GM21825 (cell line): ENCODE measurements around the gene FXYD3.
"Not testable (repeated sequence)": the region's sequence is repeated elsewhere in the genome, so short reads cannot be mapped to it uniquely, and the experiment has no call there.

Experiments
- ATAC-seq: cut with Tn5 transposase; IDR thresholded peaks from one replicate; pipeline ENCODE4 v1.9.1; 2021; ENCODE audit warnings: mild to moderate bottlenecking, moderate library complexity; ENCODE audit not compliant: unreplicated experiment

FXYD3 gene

DNA sequence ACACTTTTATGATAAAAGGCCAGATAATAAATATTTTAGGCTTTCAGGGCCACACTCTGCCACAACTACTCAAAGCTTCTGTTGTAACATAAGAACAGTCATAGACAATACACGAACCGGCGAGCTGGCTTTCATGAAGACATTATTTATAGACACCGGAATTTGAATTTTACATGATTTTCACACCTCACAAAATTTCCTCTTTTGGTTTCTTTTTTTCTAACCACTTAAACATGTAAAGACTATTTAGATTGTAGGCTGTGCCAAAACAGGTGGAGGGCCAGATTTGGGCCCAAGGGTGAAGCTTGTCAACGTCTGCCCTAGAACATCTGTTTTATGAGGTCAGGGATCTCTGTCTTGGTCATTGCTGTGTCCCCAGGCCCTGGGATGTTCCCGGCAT is 29.7 kb upstream of the FXYD3 start:
- no peak for ATAC-seq

- ATAC-seq = no peak
These were observed 29.2 kb upstream of the FXYD3 start for GRCh38 chr19:35086455-35086854.

DNA sequence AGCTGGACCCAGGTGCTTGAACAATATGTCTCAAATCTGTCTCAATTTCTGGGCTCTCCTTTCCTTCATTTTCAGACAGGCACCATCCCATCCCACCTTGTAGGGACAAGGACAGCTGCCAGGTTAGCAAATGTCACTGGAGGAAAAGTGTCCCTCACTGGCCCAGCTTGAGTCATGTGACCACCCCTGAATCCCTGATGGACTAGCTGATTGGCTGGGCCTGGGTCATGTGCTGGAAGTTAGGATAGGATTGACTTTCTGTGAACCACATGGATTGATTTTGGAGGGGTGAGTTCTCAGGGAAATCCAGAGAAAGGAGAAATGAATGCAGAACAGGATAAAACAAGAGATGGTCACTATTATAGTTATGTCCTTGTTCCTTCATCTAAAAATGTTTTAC is 28.2 kb upstream of the FXYD3 start:
- ATAC-seq = no peak

GRCh38 chr19:35088131-35088913 is 27.3 kb upstream of the FXYD3 start:
- ATAC-seq = no peak

- no peak for ATAC-seq
These were observed 26.1 kb upstream of the FXYD3 start for GRCh38 chr19:35089554-35089953.

GRCh38 chr19:35090160-35090505 is 25.5 kb upstream of the FXYD3 start:
- no peak for ATAC-seq

GRCh38 chr19:35090506-35091214 is 25.0 kb upstream of the FXYD3 start:
- ATAC-seq = no peak

DNA sequence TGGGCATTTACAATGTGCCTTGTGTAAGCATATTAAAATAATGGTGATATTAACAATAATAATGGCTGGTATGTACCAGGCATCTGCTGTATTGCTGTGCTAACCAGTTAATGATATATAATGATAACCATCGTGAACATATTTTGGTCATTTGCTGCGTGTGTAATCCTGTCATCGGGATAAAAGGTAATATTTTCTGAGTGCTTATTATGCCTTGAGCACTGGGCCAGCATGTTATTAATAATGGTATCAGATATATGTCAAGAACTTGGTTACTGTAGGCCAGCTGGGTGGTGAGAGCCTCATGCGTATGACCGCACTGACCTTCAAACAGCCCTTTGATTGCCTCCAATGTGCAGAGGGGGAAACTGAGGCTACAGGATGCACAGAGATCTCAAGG is 22.2 kb upstream of the FXYD3 start:
- ATAC-seq = no peak

DNA sequence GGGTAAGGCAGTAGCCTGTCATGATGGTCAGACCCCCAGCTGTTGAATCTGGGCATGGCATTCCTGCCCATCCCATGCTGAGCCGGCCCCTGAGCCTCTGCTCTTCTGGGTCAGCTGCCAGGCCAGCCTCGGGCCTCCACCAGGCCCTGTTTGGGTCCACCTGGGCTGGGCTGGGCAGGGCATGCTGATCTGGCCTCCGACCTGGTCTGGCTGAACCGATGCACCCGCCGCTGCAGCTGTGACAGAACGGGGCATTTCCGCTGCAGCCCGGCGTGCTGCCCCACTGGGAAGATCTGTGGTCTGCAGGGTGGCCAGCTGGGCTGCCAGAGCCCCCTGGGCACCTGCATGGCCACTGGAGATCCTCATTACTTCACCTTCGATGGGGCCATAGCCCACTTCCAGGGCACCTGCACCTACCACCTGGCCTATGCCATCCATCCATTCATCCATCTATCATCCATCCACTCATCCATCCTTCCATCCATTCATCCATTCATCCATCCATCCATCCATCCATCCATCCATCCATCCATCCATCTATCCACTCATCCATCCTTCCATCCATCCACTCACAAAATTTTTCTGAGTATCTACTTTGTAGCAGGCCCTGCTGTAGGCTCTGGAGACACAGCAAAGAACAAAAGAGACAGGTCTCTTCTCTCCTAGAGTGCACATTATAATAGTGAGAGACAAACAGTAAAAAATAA is 21.5 kb upstream of the FXYD3 start:
- ATAC-seq = no peak

DNA sequence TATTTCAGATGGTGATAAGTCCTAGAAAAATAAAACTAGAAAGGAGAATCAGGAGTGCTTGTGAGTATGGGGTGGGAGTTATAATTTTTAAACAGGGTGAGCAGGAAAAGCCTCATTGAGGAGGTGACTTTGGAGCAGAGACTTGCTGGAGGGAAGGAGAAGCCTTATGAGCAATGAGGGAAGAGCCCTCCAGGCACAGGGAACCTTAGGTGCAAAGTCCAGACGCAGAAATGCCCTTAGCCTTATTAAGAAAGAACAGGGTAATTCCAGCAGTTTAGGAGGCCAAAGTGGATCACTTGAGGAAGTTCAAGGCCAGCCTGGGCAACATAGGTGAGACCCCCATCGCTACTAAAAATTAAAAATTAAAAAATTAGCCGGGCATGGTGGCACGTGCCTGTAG is 21.0 kb upstream of the FXYD3 start:
- no peak for ATAC-seq

- ATAC-seq = no peak
These were observed 19.8 kb upstream of the FXYD3 start for GRCh38 chr19:35095667-35096368.

GRCh38 chr19:35098413-35099049 is 17.1 kb upstream of the FXYD3 start:
- ATAC-seq = no peak

DNA sequence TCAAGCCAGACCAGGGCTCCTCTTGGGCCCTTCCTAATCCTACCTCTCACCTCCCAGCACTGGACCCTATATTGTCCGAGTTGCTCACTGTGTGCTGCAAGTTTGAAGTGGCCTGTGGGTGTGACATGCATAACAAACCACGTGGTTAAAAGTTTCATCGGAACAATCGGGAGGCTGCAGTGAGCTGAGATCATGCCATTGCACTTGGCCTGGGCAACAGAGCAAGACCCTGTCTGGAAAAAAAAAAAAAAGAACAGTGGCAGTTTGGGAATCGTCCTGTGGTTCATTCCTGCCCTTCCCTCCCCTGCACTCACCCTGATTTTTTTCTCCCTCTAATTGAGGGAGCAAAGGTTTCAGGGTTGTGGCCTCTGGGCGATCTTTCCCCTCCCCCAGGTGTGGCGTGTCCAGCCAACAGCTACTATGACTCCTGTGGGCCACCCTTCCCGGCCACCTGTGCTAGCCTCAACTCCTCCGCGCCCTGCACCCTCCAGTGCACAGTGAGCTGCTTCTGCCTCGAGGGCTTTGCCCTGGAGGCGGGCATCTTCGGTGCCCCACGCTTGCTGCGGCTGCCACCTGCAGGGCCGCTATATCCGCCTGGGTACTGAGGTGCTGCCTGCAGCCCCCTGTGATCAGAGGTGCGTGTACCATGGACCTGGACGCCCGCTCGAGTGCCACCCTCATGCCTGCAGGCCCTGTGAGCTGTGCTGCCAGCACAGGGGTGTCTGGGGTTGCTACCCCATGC is 16.3 kb upstream of the FXYD3 start:
- ATAC-seq = no peak

DNA sequence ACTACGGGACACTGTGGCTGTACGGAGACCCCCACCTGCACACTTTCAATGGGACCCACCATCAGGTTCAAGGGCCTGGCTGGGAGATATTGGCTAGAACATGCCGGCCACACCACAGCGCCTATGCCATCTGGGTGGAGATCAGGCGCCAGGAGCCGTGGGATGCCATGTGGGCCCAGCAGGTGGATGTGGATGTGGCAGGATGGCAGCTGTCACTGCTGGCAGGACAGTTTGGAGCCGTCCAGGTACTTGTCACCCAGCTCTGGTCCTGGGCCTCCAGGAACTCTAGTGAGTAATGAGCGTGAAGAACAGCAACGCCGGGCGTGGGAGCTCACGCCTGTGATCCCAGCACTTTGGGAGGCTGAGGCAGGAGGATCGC is 15.7 kb upstream of the FXYD3 start:
- no peak for ATAC-seq

GRCh38 chr19:35100588-35101533 is 14.8 kb upstream of the FXYD3 start:
- no peak for ATAC-seq

DNA sequence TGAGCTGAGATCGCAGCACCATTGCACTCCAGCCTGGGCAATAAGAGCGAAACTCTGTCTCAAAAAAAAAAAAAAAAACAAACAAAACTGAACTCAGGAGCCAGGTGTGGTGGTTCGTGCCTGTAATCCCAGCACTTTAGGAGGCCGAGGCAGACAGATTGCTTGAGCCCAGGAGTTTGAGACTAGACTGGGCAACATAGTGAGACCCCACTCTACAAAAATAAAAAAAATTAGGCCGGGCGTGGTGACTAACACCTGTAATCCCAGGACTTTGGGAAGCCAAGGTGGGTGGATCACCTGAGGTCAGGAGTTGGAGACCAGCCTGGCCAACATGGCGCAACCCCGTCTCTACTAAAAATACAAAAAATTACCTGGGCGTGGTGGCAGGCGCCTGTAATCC is 13.7 kb upstream of the FXYD3 start:
- ATAC-seq = not testable (repeated sequence)

- ATAC-seq = not testable (repeated sequence)
These were observed 12.0 kb upstream of the FXYD3 start for GRCh38 chr19:35103614-35104013.

GRCh38 chr19:35104361-35104760 is 11.3 kb upstream of the FXYD3 start:
- ATAC-seq = no peak

- ATAC-seq = no peak
These were observed 10.6 kb upstream of the FXYD3 start for GRCh38 chr19:35105047-35105410.
